ENCODE data around the gene CEP43. TPM values are rescaled to one million over a fixed set of nuclear protein-coding genes. Genes with fewer than 3 reads are reported as not detected.
A peak's percentile ranks its signal among the peaks of the same experiment; 100 is the strongest.

The CEP43 gene
- total RNA-seq, 1 experiment from 2014 or later, result 37.0 TPM

DNA sequence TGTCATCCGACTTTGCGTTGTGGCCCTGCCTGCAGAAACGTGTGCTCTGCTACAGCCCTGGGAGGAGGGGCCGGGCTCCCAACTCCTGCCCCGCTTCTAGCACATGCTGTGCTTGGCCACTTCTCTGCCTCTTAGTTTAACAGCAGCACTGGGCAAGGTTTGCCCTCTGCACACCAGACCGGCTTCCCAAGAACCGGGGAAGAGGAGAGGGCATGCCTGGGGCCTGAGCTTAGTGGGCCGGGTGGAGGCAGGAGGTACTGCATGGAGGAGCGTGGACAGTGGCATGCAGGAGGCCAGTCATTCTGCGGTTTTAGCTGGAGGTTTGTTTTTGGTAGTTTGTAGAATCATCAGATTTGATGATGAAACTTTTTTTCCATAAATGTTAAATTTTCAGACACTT lies 45.5 kb downstream of the CEP43 start:
- Mint-ChIP-seq H3K27me3 (ENCODE audit: insufficient read depth, unreplicated experiment) (no peaks in the 10 kb centered on the region), H3K36me3 (ENCODE audit: insufficient read depth, unreplicated experiment) (peaks cover 28% of the 10 kb centered on the region), H3K4me3 (ENCODE audit: unreplicated experiment) (no peak overlapping the region), H3K4me1 (ENCODE audit: low read depth, unreplicated experiment) (no peaks in the 10 kb centered on the region), H3K27ac (ENCODE audit: unreplicated experiment) (no peak overlapping the region), H3K9me3 (ENCODE audit: unreplicated experiment) (no peaks in the 10 kb centered on the region)
- ChIA-PET POLR2A (no interaction called here), CTCF (interaction anchor here (0.6 kb wide), 1 partner anchor 186 kb away, joined by 4 read pairs; no protein-coding TSS in a partner anchor)
- no peaks in the 10 kb centered on the region for H3K27me3 ChIP-seq (replicated peaks; ENCODE audit: control insufficient read depth, insufficient read depth, low read length)
- H3K4me1 ChIP-seq, result no peaks in the 10 kb centered on the region
- H3K9me3 ChIP-seq, result no peaks in the 10 kb centered on the region
- peak in 1 of 2 experiments; percentile 9 for DNase-seq
- H3K36me3 ChIP-seq (ENCODE audit: control insufficient read depth, insufficient read depth, low read length), result no peaks in the 10 kb centered on the region; the same call in none of the 2 replicates
- intact Hi-C loops (cut with micrococcal nuclease; ENCODE audit: unreplicated experiment), result loop anchor here (2.0 kb wide), 1 partner anchor 98 kb away; no protein-coding TSS in a partner anchor
- no TSS peak for BruUV-seq (replicated peaks)
- TF ChIP-seq, protein P1, sequence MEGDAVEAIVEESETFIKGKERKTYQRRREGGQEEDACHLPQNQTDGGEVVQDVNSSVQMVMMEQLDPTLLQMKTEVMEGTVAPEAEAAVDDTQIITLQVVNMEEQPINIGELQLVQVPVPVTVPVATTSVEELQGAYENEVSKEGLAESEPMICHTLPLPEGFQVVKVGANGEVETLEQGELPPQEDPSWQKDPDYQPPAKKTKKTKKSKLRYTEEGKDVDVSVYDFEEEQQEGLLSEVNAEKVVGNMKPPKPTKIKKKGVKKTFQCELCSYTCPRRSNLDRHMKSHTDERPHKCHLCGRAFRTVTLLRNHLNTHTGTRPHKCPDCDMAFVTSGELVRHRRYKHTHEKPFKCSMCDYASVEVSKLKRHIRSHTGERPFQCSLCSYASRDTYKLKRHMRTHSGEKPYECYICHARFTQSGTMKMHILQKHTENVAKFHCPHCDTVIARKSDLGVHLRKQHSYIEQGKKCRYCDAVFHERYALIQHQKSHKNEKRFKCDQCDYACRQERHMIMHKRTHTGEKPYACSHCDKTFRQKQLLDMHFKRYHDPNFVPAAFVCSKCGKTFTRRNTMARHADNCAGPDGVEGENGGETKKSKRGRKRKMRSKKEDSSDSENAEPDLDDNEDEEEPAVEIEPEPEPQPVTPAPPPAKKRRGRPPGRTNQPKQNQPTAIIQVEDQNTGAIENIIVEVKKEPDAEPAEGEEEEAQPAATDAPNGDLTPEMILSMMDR (IDR thresholded peaks at IDR 0.05; ENCODE audit: insufficient read depth in 1 of 2, low read depth in 1 of 2, low read length in 1 of 2, severe bottlenecking in 1 of 2, unreplicated experiment in 1 of 2), result no peak
- no peak overlapping the region for H3K4me3 ChIP-seq (ENCODE audit: low read depth, low read length)

DNA sequence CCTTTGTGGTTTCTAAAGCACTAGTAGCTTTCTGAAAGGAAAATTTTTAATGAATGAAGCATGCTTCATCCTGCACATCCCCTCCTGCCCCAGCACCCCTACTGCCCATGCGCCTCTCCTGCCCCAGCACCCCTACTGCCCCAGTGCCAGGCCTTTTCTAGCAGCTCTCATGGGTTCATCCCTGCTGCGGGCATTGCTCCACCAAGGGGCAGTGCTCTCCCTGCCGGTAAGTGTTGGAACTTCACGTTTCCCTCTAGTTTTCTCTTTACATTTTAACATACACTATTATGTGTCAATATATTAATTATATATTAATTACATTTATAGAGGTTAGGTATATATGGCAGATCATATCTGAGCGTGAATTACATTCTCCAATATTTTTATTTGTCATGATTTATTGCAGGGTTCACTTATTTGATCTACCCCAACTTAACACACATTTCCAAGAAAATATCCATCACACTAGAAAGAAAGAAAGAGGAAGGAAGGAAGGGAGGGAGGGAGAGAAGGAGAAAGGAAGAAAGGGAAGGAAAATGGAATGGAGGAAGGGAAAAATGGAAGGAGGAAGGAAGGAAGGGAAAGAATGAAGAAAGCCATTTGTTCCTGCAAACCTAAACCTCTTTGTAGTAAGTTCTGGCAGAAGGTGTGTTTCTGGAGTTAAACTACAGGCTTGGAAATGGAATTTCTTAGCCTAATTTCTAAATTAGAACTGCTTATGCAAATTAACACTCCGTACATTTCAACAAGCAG lies 46.8 kb downstream of the CEP43 start:
- H3K27me3 ChIP-seq (replicated peaks; ENCODE audit: control insufficient read depth, insufficient read depth, low read length), result no peaks in the 10 kb centered on the region
- H3K27me3 Mint-ChIP-seq (ENCODE audit: insufficient read depth, unreplicated experiment), result no peaks in the 10 kb centered on the region
- no peaks in the 10 kb centered on the region; the same call in 1 of the 2 replicates for H3K36me3 ChIP-seq (ENCODE audit: control insufficient read depth, insufficient read depth, low read length)
- BruUV-seq (replicated peaks), result no TSS peak
- intact Hi-C loops (cut with micrococcal nuclease; ENCODE audit: unreplicated experiment), result loop anchor here (2.0 kb wide), 1 partner anchor 97 kb away; no protein-coding TSS in a partner anchor
- POLR2A ChIA-PET, result no interaction called here
- H3K4me3 ChIP-seq (ENCODE audit: low read depth, low read length), result no peak overlapping the region
- no peaks in the 10 kb centered on the region for H3K4me1 Mint-ChIP-seq (ENCODE audit: low read depth, unreplicated experiment)
- H3K4me1 ChIP-seq, result no peaks in the 10 kb centered on the region
- H3K9me3 ChIP-seq, result no peaks in the 10 kb centered on the region
- no peak overlapping the region for H3K4me3 Mint-ChIP-seq (ENCODE audit: unreplicated experiment)
- no peak for DNase-seq
- TF ChIP-seq, protein P1 (IDR thresholded peaks at IDR 0.05; ENCODE audit: insufficient read depth in 1 of 2, low read depth in 1 of 2, low read length in 1 of 2, severe bottlenecking in 1 of 2, unreplicated experiment in 1 of 2), result no peak
- H3K36me3 Mint-ChIP-seq (ENCODE audit: insufficient read depth, unreplicated experiment), result peaks cover 26% of the 10 kb centered on the region
- no peak overlapping the region for H3K27ac Mint-ChIP-seq (ENCODE audit: unreplicated experiment)
- no peaks in the 10 kb centered on the region for H3K9me3 Mint-ChIP-seq (ENCODE audit: unreplicated experiment)
- CTCF ChIA-PET, result no interaction called here

DNA sequence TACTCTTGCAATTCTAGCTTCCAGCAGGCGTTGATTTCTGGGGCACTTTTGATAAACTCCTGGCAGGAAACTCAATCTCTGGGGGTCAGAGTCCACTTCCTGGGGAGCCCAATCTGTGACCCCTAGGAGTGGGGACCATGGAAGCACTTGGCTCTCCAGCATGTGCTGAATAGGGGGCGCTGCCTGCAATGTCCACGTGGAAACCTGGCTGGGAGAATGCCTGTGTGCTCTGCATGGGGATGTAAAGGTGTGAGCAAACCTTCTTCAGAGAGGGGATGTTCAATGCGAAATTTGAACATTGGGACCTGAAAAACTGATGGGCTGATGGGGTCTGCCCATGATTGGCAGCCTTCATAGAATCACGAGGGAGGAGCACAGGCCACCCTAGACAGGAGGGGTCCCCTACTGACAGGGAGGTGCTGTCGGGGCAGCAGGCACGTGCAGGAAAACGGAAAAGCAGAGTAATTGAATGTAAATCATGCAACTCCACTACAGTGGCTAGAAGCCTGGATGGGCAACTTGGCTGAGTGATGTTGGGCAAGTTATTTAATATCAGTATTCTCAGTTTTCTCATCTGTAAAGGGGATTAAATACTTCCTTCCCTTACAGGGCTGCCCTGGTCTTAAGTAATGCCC lies 47.8 kb downstream of the CEP43 start:
- BruUV-seq (replicated peaks), result no TSS peak
- Histone ChIP-seq H3K27me3 (replicated peaks; ENCODE audit: control insufficient read depth, insufficient read depth, low read length) (no peaks in the 10 kb centered on the region), H3K9me3 (no peaks in the 10 kb centered on the region), H3K4me3 (ENCODE audit: low read depth, low read length) (no peak overlapping the region), H3K4me1 (no peaks in the 10 kb centered on the region), H3K36me3 (ENCODE audit: control insufficient read depth, insufficient read depth, low read length) (no peaks in the 10 kb centered on the region; the same call in 1 of the 2 replicates)
- Mint-ChIP-seq H3K4me3 (ENCODE audit: unreplicated experiment) (no peak overlapping the region), H3K36me3 (ENCODE audit: insufficient read depth, unreplicated experiment) (peaks cover 26% of the 10 kb centered on the region), H3K27ac (ENCODE audit: unreplicated experiment) (no peak overlapping the region), H3K27me3 (ENCODE audit: insufficient read depth, unreplicated experiment) (no peaks in the 10 kb centered on the region), H3K9me3 (ENCODE audit: unreplicated experiment) (no peaks in the 10 kb centered on the region), H3K4me1 (ENCODE audit: low read depth, unreplicated experiment) (no peaks in the 10 kb centered on the region)
- CTCF ChIA-PET, result interaction anchor here (0.5 kb wide), 1 partner anchor 37 kb away, joined by 5 read pairs; no protein-coding TSS in a partner anchor
- POLR2A ChIA-PET, result no interaction called here
- TF ChIP-seq, protein P1 (IDR thresholded peaks at IDR 0.05; ENCODE audit: insufficient read depth in 1 of 2, low read depth in 1 of 2, low read length in 1 of 2, severe bottlenecking in 1 of 2, unreplicated experiment in 1 of 2), result no peak
- no peak for DNase-seq
- intact Hi-C loops (cut with micrococcal nuclease; ENCODE audit: unreplicated experiment), result no loop called here
